Loucy (cell line): ENCODE data around the gene SPTB.

Source experiments
- CTCF ChIP-seq: fragments of 200-600 bp; sonication (generic); conservative IDR thresholded peaks from 2 replicates; pipeline ENCODE4 v1.5.1; 2014; ENCODE audit warnings: mild to moderate bottlenecking, antibody characterized with exemption, low read length
- EZH2phosphoT487 ChIP-seq: fragments of 200-600 bp; IDR thresholded peaks from 2 replicates; pipeline ENCODE4 v1.6.1; 2018; ENCODE audit warnings: antibody characterized with exemption, mild to moderate bottlenecking, moderate library complexity, borderline replicate concordance

- no peak for TF ChIP-seq CTCF
- no peak for TF ChIP-seq EZH2phosphoT487
Measured at GRCh38 chr14:64825006-64825405, 54.7 kb downstream of the SPTB start.
